CD4-positive, alpha-beta T cell treated with Interferon alpha-2 for 1 hour (primary cell): ENCODE data around the gene EMC6.

ENCODE experiments used
- DNase-seq, 2 donors: peaks; one replicate each; pipeline ENCODE4 v3.0.0-alpha.2; 2020 to 2022

EMC6 gene

GRCh38 chr17:3712811-3713463 is 44.3 kb downstream of the EMC6 start:
- DNase-seq: peak in 1 of 2 donors; percentile 33

- no peak for DNase-seq
These were observed 46.7 kb downstream of the EMC6 start for GRCh38 chr17:3715296-3715695.

GRCh38 chr17:3718201-3718600 is 49.6 kb downstream of the EMC6 start:
- DNase-seq: no peak

- no peak for DNase-seq
These were observed 50.7 kb downstream of the EMC6 start for GRCh38 chr17:3719265-3719664.
